ENCODE measurements around the gene ITPRID2. TPM values are rescaled to one million over a fixed set of nuclear protein-coding genes. Genes with fewer than 3 reads are reported as not detected.
"Not testable (repeated sequence)": the region's sequence is repeated elsewhere in the genome, so short reads cannot be mapped to it uniquely, and the experiment has no call there.

Gene ITPRID2
- total RNA-seq, 1 donor from 2014 or later, result 100 TPM

DNA sequence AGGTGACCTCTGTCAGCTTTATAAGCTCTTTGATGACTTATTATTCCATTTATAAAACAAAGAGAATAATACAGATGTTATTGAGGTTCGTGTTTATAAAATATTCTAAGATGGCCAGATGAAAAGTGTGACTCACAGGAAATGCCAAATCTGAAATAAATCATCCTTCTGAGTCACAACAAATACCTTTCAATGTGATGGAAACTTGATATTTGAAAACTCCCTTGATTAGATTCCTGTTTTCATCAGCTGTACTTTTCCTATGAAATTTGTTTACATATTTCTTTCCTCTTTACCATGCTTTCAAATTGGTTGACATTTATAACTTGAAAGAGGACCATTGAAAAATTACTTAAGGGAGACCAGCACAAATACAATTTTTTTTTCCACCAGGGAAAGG, 63.5 kb downstream of the ITPRID2 start:
- Mint-ChIP-seq H3K4me3 (ENCODE audit: unreplicated experiment) (no peak overlapping the region), H3K27ac (ENCODE audit: unreplicated experiment) (no peak overlapping the region), H3K9me3 (ENCODE audit: unreplicated experiment) (no peaks in the 10 kb centered on the region), H3K36me3 (ENCODE audit: unreplicated experiment) (no peaks in the 10 kb centered on the region), H3K27me3 (ENCODE audit: unreplicated experiment) (no peaks in the 10 kb centered on the region), H3K4me1 (ENCODE audit: unreplicated experiment) (peaks cover 48% of the 10 kb centered on the region)
- TF ChIP-seq, protein P1, sequence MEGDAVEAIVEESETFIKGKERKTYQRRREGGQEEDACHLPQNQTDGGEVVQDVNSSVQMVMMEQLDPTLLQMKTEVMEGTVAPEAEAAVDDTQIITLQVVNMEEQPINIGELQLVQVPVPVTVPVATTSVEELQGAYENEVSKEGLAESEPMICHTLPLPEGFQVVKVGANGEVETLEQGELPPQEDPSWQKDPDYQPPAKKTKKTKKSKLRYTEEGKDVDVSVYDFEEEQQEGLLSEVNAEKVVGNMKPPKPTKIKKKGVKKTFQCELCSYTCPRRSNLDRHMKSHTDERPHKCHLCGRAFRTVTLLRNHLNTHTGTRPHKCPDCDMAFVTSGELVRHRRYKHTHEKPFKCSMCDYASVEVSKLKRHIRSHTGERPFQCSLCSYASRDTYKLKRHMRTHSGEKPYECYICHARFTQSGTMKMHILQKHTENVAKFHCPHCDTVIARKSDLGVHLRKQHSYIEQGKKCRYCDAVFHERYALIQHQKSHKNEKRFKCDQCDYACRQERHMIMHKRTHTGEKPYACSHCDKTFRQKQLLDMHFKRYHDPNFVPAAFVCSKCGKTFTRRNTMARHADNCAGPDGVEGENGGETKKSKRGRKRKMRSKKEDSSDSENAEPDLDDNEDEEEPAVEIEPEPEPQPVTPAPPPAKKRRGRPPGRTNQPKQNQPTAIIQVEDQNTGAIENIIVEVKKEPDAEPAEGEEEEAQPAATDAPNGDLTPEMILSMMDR (IDR thresholded peaks at IDR 0.05), result no peak
- no peak for DNase-seq (ENCODE audit: extremely low spot score, unreplicated experiment)

DNA sequence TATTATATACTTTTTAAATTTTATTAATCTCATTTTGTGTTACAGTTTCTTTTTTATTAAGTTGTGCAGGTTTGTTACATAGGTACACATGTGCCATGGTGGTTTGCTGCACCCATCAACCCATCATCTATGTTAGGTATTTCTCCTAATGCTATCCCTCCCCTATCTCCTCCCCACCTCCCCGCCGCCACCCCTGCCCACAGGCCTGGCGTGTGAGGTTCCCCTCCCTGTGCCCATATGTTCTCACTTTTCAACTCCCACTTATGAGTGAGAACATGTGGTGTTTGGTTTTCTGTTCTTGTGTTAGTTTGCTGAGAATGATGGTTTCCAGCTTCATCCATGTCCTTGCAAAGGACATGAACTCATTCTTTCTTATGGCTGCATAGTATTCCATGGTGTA, 64.3 kb downstream of the ITPRID2 start:
- H3K4me1 Mint-ChIP-seq (ENCODE audit: unreplicated experiment), result peaks cover 56% of the 10 kb centered on the region
- not testable (repeated sequence) for H3K9me3 Mint-ChIP-seq (ENCODE audit: unreplicated experiment); DNase-seq (ENCODE audit: extremely low spot score, unreplicated experiment); H3K4me3 Mint-ChIP-seq (ENCODE audit: unreplicated experiment); H3K27me3 Mint-ChIP-seq (ENCODE audit: unreplicated experiment); H3K36me3 Mint-ChIP-seq (ENCODE audit: unreplicated experiment); H3K27ac Mint-ChIP-seq (ENCODE audit: unreplicated experiment)

DNA sequence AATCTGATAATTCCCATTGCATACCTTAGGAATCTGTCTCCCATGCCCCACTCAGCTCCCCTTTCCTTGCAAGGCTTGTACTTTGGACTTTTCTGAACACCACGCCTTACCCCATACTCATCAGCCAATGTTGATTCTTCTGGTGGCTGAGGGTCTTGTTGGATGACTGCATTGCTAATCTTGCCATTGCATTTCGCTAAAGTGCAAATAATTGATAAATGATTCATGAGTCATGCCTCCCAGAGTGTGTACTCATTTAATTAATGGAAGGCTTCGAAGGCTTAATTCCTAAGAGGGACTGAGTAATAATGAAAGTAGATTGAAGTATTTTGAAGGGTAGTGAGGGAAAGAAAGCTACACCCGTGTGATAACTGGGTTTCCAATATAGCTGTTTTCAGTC, 66.1 kb downstream of the ITPRID2 start:
- Mint-ChIP-seq H3K4me3 (ENCODE audit: unreplicated experiment) (no peak overlapping the region), H3K27ac (ENCODE audit: unreplicated experiment) (no peak overlapping the region), H3K27me3 (ENCODE audit: unreplicated experiment) (no peaks in the 10 kb centered on the region), H3K4me1 (ENCODE audit: unreplicated experiment) (peaks cover 45% of the 10 kb centered on the region), H3K9me3 (ENCODE audit: unreplicated experiment) (no peaks in the 10 kb centered on the region), H3K36me3 (ENCODE audit: unreplicated experiment) (no peaks in the 10 kb centered on the region)
- DNase-seq (ENCODE audit: extremely low spot score, unreplicated experiment), result no peak
- TF ChIP-seq, protein P1 (IDR thresholded peaks at IDR 0.05), result no peak

DNA sequence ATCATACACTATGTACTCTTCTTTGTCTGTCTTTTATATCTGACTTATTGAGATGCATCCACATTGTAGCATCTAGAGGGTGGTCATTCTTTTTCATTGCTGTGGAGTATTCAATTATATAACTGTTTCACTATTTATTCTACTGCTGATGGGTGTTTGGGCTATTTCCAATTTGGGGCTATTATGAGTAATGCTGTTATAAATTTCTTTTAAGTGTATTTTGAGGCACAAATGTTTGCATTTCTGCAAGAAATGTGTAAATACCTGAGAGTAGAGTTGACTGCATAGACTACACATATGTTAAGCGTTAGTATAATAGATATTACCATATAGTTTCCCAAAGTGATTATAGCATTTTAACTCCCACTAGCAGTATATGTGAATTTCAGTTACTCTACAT, 67.2 kb downstream of the ITPRID2 start:
- Mint-ChIP-seq H3K27me3 (ENCODE audit: unreplicated experiment) (no peaks in the 10 kb centered on the region), H3K4me3 (ENCODE audit: unreplicated experiment) (no peak overlapping the region), H3K4me1 (ENCODE audit: unreplicated experiment) (peaks cover 41% of the 10 kb centered on the region), H3K9me3 (ENCODE audit: unreplicated experiment) (no peaks in the 10 kb centered on the region), H3K36me3 (ENCODE audit: unreplicated experiment) (no peaks in the 10 kb centered on the region), H3K27ac (ENCODE audit: unreplicated experiment) (no peak overlapping the region)
- no peak for DNase-seq (ENCODE audit: extremely low spot score, unreplicated experiment)
- TF ChIP-seq, protein P1 (IDR thresholded peaks at IDR 0.05), result no peak

DNA sequence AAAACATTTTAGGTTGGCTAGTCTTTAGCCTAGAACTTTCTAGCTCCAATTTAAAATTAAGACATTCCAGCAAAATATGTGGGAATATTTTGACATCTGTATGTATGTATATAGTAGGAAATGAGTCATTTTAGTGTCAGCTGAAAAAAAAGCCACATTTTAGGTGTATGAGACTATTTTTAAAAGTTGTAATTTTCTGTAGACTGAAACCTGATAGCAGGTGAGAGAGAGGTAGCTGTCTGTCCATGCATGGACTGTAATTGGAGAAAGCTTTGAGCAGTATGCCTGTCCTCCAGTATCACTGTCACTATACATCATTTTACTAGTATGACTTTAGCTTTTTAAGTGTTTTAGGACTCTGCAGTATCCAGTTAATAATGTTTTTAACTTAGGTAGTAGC, 68.0 kb downstream of the ITPRID2 start:
- H3K4me3 Mint-ChIP-seq (ENCODE audit: unreplicated experiment), result no peak overlapping the region
- no peak for DNase-seq (ENCODE audit: extremely low spot score, unreplicated experiment)

DNA sequence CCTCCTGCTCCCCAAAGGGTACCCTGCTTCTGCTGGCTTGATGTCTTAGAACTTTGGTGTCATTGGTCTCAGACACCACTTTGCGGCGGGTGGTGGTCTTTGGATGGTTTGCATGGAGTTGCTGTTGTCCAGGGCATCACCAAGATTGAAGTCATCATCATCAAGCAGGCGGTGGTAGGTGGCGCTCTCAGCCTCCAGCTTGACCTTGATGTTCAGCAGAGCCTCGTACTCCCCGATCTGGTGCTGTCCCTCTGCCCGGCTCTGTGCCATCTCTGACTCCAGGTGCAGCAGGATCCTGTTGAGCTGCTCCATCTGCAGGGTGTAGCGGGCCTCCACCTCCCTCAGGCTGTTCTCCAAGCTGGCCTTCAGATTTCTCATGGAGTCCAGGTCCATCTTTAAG, 69.6 kb downstream of the ITPRID2 start:
- DNase-seq (ENCODE audit: extremely low spot score, unreplicated experiment); H3K4me3 Mint-ChIP-seq (ENCODE audit: unreplicated experiment); H3K27me3 Mint-ChIP-seq (ENCODE audit: unreplicated experiment); H3K27ac Mint-ChIP-seq (ENCODE audit: unreplicated experiment); H3K36me3 Mint-ChIP-seq (ENCODE audit: unreplicated experiment): not testable (repeated sequence)
- Mint-ChIP-seq H3K9me3 (ENCODE audit: unreplicated experiment) (peaks cover 12% of the 10 kb centered on the region), H3K4me1 (ENCODE audit: unreplicated experiment) (peaks cover 24% of the 10 kb centered on the region)

More for the DNA sequence above, 68.0 kb downstream of the ITPRID2 start:
- no peaks in the 10 kb centered on the region for H3K9me3 Mint-ChIP-seq (ENCODE audit: unreplicated experiment)
- H3K4me1 Mint-ChIP-seq (ENCODE audit: unreplicated experiment), result peaks cover 34% of the 10 kb centered on the region
- no peaks in the 10 kb centered on the region for H3K36me3 Mint-ChIP-seq (ENCODE audit: unreplicated experiment)
- TF ChIP-seq, protein P1 (IDR thresholded peaks at IDR 0.05), result no peak
- H3K27ac Mint-ChIP-seq (ENCODE audit: unreplicated experiment), result no peak overlapping the region
- H3K27me3 Mint-ChIP-seq (ENCODE audit: unreplicated experiment), result no peaks in the 10 kb centered on the region

Measured in osteocyte (in vitro differentiated cells).